Lower leg skin (tissue), 4 donors: ENCODE data around the gene ETNK2. TPM values are rescaled to one million over a fixed set of nuclear protein-coding genes. Genes with fewer than 3 reads are reported as not detected.

Experiments used
- DNase-seq, 2 donors: peaks; one replicate each; pipeline ENCODE4 v3.0.0-alpha.2; 2019; ENCODE audit warnings: low spot score in 2 of 2
- H3K4me3 ChIP-seq: fragments of 200-600 bp; sonication (generic); 2 replicates; pipeline ENCODE4 v1.5.1; 2017; ENCODE audit warnings: mild to moderate bottlenecking, low read depth; ENCODE audit not compliant: poor library complexity, severe bottlenecking
- CTCF ChIP-seq, 3 donors: fragments of 450-650 bp; IDR thresholded peaks; one replicate each; pipeline ENCODE4 v1.5.1; 2016; ENCODE audit warnings: antibody characterized with exemption in 3 of 3, mild to moderate bottlenecking in 3 of 3, moderate library complexity in 2 of 3
- POLR2A ChIP-seq, 2 donors: fragments of 450-650 bp; IDR thresholded peaks; one replicate each; pipeline ENCODE4 v1.6.1; 2016 to 2017; ENCODE audit warnings: antibody characterized with exemption in 2 of 2, mild to moderate bottlenecking in 1 of 2, moderate library complexity in 1 of 2
- WGBS, 2 donors: methylation state at CpG; one replicate each; pipeline ENCODE4 v1.1.5; 2018; 5-methylcytosine and 5-hydroxymethylcytosine counted together
- intact Hi-C: fragments of 100-400 bp; cut with DNase I; formaldehyde crosslinking; loops from one replicate; pipeline ENCODE4 v1.15.0; 2023; ENCODE audit warnings: low total_unique reads
- total RNA-seq, 4 donors: library from RNA; depleted of rRNA; stranded (reverse); fragments of >200 nt; gene quantifications; one replicate each; pipeline ENCODE4 v1.1.0, GENCODE V29; 2016

Gene ETNK2
- total RNA-seq, 4 donors from 2014 or later, result 21.5 to 53.8 (median 42.6) TPM

- 96 to 99% methylated on average over 2 of the region's 2 CpGs for WGBS, 2 donors
- no peak for DNase-seq
- intact Hi-C loops, result no loop called here
- H3K4me3 ChIP-seq, result no peak overlapping the region
- TF ChIP-seq POLR2A (IDR thresholded peaks at IDR 0.05), result no peak
- no peak for TF ChIP-seq CTCF (IDR thresholded peaks at IDR 0.05)
Measured at GRCh38 chr1:204172404-204173029, 20.7 kb upstream of the ETNK2 start.

- WGBS, 2 donors, result 38 to 66% methylated on average over 4 of the region's 4 CpGs
- TF ChIP-seq POLR2A (IDR thresholded peaks at IDR 0.05), result no peak
- TF ChIP-seq CTCF (IDR thresholded peaks at IDR 0.05), result no peak
- H3K4me3 ChIP-seq, result no peak overlapping the region
- intact Hi-C loops, result no loop called here
- DNase-seq, result no peak
Measured at GRCh38 chr1:204171751-204172178, 19.9 kb upstream of the ETNK2 start.

GRCh38 chr1:204170494-204171155 is 18.8 kb upstream of the ETNK2 start:
- TF ChIP-seq CTCF (IDR thresholded peaks at IDR 0.05) (no peak), POLR2A (IDR thresholded peaks at IDR 0.05) (no peak)
- no peak overlapping the region for H3K4me3 ChIP-seq
- no peak for DNase-seq
- intact Hi-C loops, result no loop called here
- 92 to 93% methylated on average over 3 of the region's 3 CpGs for WGBS, 2 donors

- DNase-seq, result no peak
- intact Hi-C loops, result no loop called here
- WGBS, 2 donors, result 87 to 97% methylated on average over 4 of the region's 4 CpGs
Measured at GRCh38 chr1:204169858-204170257, 18.0 kb upstream of the ETNK2 start.

GRCh38 chr1:204167730-204168129 is 15.9 kb upstream of the ETNK2 start:
- WGBS, 2 donors, result 90% methylated on average over 5 of the region's 5 CpGs
- no peak for DNase-seq
- intact Hi-C loops, result no loop called here
- no peak overlapping the region for H3K4me3 ChIP-seq
- no peak for TF ChIP-seq POLR2A (IDR thresholded peaks at IDR 0.05)
- TF ChIP-seq CTCF (IDR thresholded peaks at IDR 0.05), result no peak

More at GRCh38 chr1:204169858-204170257, 18.0 kb upstream of the ETNK2 start:
- H3K4me3 ChIP-seq, result no peak overlapping the region
- TF ChIP-seq POLR2A (IDR thresholded peaks at IDR 0.05) (no peak), CTCF (IDR thresholded peaks at IDR 0.05) (no peak)
